Activated CD4-positive, CD25-positive, alpha-beta regulatory T cell treated with anti-CD3 and anti-CD28 coated beads, Interleukin-2, amount 50 U/mL, for 24 hours (primary cell): ENCODE data around the gene CAPN8.

ENCODE experiments used
- ATAC-seq, 2 donors: fragments of 150-1000 bp; cut with Tn5 transposase; one replicate each; pipeline ENCODE4 v1.10.0; 2021; ENCODE audit warnings: mild to moderate bottlenecking in 1 of 2, moderate library complexity in 1 of 2

The CAPN8 gene

DNA sequence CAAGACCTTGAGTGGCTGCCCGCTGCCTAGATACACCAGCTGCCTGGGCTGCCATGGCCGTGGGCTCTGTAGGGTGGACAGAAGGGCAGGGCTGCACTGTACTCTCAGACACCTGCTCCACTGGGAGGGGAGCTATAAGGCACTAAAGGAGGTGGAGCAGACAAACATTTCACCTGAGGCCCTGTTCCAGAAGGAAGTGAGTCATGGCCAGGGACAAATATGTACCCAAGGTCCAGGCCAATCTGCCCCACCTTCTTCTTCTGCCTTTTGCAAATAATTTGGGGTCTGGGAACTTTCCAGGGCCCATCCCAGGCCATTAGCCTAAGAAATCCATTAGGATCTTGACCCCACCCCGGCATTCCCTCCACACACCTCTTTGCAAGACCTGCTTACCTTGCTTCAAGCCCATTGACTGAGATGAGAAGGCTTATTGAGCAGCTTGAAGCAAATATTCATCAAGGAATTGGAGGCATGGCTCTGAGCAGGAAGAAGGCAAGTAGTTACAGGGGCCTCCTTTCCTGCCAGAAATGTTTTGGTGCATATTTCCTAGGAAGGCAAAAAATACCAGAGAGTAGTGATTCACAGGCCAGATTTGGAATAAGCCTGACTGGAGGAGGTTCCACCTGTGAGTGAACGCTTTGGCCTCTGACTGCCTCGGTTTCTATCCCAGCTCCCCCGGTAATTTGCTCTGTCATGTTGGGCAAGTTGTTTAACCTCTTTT, at the start of gene CAPN8:
Gene CAPN8 (minus strand): TSS at position 110 of the 721 bp plus-strand sequence. CDS start 55 bp downstream, at position 55.
- ATAC-seq = no peak

DNA sequence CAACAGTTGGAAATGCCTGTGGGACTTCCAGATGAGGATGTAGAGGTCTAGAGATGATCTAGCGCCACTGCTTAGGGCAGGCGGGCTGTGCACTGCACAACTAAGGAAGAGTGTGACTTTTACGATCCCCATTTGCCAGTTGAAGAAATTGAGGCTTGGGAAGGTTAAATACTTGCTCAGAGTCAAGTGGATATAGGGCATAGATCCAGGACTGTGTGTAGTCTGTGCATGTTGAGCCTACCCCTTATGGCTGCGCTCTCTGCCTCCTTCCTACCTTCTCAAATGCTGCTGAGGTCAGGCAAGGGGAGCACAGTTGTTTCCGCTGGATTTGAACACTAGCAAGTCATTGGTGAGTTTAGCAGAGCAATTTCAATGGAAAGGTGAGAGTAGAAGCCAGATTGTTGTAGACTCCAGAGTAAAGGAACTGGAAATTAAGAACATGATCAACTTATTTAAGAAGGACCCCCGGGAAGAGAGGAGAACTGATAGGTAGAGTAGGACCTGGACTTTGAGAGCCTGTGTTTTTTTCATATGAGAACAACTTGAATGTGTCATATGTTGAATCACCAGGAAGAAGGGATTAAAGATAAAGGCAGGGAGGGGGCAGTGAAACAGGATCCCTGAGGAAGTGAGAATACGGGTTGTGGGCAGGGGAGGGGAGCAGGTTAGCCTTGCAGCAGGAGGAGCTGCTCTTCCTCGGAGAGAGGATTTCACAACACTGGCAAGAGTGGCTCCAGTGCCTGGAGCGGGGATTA, 49.5 kb upstream of the CAPN8 start:
- ATAC-seq = no peak

DNA sequence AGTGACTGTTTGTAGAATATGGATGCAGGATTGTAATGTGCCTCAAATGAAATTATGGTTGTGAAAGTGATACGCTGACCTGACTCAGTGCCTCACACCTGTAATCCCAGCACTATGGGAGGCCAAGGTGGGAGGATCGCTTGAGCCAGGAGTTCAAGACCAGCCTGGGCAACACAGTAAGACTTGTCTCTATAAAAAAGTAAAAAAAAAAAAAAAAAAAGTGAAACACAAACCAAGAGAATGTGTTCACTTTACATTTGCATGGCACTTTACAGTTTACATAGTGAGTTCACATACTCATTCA, 48.9 kb upstream of the CAPN8 start:
- ATAC-seq = no peak

DNA sequence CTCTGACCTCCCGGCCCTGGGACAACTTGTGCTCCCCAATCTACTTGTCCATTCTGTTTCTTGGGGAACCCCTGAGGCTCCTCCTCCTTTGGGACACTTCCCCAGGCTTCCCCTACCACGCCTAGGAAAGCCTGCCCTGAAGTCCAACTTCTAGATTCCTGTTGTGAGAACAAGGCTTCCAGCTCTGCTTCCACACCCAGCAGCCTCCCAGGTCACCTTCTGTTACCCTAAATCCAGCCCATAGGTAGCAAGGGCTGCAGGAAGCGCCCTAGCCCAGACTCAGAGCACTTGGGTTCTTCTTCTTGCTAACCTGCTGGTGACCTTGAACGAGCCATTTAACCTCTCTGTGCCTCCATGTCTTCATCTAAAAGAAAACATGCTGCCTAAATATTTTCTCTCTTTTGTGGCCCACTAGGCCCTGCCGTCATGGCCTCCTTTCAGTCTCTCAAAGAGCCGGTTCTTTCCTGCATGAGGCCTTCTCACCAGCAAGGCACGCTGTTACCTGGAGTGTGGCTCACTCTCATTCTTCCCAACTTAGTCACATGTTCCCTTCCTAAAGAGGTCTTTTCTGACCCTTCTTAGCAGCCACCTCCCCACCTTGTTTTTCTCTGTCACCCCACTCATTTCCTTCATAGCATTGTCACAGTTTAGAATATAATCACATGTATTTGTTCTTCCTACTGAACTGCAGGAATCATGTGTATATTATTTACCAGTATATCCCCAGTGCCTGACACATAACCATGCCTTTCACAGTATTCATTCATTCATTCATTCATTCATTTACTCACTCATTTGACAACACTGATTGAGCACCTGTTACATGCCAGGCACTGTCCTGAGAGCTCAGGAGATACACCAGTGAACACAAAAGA, 48.3 kb upstream of the CAPN8 start:
- ATAC-seq = no peak

DNA sequence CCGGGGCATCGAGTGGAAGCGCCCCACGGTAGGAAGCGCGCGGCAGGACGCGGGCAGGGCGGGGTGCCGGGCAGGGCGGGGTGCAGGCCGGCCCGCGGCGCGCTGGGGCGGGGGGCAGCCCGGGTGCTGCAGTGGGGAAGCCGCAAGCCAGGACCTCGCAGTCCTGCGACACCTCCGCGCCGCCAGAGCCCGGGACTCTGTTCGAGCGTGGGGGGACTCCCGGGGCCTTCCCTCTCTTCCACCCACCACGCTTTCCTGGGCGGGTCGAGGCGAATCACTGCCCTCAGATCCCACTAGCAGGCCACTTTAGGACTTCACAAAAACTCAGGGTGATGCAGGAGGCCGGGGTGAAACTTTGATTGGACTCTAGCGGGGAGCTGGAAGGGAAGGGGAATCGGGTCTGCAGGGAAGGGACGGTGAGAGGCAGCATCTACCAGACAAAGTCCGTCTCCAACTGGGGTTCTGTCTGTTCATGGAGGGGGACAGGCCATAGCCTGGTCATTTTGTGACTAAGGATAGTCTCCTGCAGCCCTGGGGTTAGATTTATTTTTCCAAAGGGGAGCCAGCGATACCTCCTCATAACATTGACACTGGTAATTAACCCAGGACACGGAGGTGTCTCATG, 47.5 kb upstream of the CAPN8 start:
- peak; percentile 22 to 24 for ATAC-seq

DNA sequence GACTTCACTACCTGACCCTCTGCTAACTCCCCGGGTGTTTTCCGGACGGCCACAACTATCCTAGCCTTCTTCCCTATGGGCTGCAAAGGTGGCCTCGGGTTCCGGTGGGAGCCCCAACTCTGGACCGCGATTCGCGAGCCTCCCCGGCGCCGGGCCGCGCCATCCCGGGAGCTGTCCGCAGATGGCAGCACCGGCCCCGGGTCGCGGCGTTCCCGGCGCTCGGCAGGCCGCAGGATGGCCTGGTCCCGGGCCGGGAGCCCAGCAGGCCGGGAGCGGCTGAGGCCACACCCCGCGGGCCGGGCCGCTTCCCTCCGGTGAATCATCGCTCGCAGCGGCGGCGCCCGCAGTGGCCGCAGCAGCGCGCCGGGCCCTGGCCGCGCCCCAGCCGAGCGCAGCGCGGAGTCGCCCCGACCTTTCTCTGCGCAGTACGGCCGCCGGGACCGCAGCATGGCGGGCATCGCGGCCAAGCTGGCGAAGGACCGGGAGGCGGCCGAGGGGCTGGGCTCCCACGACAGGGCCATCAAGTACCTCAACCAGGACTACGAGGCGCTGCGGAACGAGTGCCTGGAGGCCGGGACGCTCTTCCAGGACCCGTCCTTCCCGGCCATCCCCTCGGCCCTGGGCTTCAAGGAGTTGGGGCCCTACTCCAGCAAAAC, 46.8 kb upstream of the CAPN8 start, which contains the start of gene CAPN2:
Gene CAPN2 (plus strand): TSS at position 346 of the 656 bp plus-strand sequence. CDS start 102 bp downstream, at position 448.
- ATAC-seq = peak; percentile 65 to 67

DNA sequence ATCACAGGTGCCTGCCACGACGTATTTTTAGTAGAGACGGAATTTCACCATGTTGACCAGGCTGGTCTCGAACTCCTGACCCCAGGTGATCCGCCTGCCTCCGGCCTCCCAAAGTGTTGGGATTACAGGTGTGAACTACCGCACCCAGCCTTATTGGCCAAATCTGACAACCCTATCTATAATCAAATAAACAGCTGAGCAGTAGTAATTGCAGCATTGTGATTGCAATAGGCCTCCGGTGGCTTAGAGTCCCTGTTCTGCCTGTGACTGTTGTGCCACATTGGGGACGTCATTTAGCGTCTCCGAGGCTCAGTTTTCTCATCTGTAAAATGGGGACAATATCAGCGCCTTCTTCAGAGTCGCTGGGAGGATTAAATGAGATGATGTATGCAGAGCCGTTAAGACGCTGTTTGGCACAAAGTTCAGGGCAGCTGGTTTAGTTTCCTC, 46.3 kb upstream of the CAPN8 start:
- no peak for ATAC-seq

DNA sequence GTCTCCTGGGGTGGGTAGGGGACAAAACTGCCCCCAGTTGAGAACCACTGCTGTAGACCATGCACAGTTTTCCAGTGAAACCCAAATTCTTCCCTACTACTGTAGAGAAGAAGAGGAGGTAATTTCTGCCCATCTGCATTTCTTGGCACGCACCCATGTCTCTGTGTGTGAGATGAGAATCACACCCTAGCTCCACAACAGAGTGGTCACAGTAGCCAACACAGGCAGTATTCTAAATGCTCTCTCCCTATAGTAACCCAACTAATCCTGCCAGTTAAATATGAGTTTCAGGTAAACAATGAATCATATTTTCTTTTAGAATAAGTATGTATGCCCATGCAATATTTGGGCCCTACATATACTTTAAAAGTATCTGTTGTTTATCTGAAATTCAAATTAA, 45.7 kb upstream of the CAPN8 start:
- no peak for ATAC-seq

DNA sequence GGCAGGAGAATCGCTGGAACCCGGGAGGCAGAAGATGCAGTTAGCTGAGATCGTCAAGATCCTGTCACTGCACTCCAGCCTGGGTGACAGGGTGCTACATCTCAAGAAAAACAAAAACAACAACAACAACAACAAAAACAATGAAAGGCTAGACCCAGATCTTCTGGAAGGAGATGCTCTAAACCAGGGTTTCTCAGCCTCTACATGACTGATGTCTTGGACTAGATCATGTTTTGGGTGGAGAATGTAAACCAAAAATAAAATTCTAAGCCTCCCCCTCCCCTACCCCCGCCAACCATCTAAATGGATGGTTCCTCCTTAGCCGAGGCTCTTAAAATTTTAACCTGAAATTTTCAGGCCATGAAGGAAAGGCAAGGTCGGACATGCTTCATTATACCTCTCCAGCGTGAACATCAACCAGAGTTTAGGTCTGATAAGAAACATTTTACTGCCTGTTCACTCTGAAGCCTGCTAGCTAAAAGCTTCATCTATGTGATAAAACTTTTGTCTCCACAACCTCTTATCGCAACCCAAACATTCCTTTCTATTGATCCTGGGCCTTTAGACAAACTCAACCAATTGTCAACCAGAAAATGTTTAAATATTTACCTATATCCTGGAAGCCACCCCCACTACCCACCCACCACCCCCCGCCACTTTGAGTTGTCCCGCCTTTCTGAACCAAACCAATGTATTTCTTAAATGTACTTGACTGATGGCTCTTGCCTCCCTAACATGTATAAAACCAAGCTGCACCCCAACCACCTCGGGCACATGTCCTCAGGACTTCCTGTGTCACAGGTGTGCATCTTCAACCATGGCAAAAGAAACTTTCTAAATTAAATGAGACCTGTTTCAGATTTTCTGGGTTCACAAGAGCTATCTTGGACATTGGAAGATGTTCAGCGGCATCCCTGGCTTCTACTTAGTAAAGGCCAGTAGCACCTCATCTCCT, 45.0 kb upstream of the CAPN8 start:
- no peak for ATAC-seq

DNA sequence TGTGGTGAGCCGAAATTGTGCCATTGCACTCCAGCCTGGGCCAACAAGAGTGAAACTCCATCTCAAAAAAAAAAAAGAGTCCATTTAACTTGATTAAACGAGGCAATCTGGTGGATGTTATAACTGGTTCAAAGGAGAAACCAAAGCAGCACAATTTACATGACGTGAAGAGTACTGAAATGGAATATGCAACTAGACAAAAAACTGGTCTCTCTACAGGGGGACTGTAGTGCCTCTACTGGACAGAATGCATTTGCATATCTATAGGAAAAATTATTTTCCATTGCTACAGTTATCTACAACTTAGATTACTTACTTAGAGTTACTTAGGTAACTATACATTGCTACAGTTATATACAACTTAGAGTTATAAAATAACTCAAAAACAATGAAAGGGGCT, 44.1 kb upstream of the CAPN8 start:
- ATAC-seq = no peak

DNA sequence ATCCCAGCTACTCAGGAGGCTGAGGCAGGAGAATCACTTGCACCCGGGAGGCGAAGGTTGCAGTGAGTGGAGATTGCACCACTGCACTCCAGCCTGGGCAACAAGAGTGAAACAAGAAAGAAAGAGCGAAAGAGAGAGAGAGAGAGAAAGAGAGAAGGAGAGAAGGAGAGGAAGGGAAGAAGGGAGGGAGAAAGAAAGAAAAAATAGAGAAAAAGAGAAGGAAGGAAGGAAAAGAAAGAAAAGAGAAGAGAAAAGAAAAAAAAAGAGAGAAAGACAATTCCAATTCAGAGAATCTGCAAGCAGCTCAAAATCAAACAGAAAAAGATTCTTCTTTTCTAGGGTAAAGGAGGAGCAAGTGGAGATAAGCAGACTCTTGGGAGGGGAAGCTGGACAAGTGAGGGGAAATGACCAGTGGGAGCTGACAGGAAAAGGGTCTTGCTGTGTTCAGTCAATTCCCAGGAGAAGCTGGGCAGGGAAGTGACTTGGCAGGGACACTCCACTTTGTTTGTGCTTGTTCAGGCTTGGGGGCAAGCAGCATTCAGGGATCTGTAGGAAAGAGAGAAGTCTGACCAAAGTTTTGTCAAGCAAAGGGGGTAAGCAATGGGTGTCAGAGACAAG, 43.3 kb upstream of the CAPN8 start:
- no peak for ATAC-seq

DNA sequence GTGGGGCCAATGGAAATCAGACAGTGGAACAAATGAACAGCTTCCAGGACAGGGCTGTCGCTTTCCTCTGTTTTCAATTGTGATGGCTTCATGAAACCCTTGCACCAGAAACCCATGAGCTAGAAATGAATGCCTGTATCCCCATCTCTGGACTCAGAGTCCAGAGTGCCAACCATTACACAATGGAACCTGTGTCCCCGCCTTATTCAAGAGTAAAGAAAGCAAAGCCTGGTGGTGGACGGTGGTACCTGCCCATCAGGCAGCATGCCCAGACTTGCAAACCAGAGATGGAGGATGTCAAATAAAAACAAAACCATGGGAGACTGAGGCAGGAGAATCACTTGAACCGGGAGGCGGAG, 42.5 kb upstream of the CAPN8 start:
- no peak for ATAC-seq

DNA sequence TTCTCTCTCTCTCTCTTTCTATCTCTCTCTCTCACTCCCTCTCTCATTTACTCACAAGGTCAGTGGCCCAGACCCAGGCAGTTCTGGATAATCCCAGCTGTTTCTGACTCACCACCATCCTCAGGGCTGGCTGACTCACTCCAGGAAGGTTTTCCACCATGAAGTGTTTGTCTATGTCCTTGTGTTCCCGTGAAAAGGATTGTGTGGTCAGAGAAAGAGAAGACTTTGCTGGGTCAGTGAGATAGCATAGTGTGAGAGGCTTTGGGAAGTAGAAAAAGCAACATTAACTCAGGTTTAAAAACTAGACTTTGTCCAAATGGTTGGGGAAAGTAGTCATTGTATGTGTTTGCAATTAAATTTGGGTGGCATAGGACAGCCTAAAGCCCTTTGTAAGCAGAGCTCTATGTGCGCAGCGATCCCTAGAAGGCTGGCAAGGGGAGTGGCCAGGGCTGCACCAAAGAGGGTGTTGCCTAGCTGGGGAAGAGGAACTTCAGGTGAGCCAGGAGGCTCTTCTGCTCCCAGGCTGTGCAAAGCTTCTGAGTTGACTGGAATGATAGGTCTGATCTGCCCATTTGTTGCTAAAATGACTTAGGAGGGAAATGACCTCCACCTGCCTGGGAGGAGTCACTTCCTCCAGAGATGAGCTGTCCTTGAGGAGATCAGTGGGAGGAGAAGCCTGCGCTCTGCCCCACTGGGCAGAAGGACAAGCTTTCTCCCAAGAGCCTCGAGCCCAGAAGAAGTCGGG, 41.9 kb upstream of the CAPN8 start:
- no peak for ATAC-seq

DNA sequence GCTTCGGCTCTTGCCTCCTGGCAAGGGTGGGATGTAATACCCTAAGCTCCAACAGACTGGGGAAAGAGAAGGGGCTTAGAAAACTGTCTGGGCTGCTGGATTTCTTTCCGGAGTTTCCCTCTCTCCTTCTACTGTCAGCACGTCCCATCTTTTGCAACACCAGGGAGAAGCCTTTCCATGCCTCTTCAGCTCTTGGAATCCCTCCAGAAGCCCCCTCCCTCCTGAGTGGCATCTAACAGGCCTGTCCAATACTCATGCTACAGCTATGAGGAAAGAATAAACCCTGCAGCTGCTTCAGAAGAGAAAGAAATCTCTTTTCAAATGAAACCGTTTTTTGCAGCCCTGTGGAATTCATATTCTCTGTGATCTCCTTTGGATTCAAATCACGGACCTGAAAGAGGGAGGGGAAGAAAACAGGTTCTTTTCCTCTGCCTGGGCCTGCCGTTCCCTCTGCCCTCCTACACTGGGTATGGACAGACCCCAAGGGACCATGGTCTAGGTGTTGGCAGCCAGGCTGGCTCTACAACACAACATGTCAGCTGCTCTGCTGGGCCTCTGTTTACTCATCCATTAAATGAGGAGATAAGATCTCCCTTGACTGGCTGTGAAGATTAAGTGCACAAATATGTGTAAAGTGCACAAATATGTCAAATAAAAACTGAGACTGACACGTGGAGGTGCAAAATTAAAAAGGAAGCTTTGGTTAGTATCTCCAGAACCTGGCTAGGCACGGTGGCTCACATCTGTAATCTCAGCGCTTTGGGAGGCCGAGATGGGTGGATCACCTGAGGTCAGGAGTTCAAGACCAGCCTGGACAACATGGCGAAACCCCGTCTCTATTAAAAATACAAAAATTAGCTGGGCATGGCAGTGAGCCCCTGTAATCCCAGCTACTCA, 40.8 kb upstream of the CAPN8 start:
- no peak for ATAC-seq

DNA sequence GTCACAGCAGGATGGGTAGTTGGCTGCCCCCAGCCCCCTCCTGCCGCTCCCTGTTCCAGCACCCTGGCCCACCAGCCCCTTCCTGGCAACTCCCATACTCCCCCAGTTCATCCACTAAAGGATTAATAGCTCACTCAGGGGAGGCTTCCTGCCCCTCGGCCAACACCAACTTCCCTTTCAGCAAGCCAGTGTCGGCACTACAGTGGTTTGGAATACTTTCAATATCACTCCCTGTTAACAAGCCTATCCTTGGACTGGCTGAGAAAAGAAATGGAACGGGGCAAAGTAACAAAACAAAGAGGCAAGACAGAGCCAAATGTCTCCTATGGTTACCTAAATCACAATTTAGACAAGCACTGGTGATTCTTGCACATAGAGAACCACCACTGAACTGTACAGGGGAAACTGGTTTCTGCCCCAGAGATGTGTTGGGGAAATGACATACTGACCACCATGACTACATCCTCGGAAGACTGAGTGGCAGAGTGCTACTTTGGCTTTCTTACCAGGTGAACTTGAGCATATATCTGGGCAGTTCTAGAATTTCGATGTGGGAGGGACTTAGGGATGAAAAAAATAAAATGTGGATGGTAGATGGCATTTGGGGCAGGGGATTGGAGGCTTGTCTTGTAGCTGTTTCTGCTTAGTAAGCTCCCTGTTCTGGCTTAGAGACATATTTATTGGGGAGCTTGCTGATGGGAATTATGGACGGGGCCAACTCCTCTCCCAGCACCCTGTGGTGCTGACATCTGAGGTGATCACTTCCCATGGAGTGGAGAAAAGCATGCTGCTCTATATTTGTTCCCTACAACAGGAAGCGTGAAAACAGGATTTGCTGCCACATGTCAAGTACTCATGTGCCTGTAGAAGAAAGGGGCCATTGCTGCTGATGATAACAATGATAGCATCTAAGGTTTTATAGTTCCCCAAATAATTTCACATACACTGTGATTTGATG, 39.7 kb upstream of the CAPN8 start:
- ATAC-seq = no peak

DNA sequence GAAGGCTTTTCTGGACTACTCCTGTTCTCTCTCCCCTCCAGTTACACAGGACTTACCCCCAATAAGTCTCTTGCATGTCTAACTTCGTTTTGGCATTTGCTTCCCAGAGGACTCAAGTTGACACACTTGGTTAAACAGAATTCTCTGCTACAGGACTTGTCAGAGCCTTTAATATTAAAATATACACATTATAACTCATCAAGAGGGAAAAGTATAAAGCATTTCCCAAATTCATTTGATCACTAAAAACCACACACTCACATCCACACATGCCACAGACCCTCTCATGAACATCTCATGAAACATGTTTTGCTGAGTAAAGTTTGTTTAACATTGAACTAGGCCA, 38.1 kb upstream of the CAPN8 start:
- no peak for ATAC-seq
